Measurements from ENCODE around the gene TNIP1.

Gene TNIP1

GRCh38 chr5:151071848-151072629 is 8.8 kb downstream of the TNIP1 start:
- H3K27ac ChIP-seq (ENCODE audit: low read depth, low read length): no peak overlapping the region
- no peak overlapping the region for H3K4me3 ChIP-seq (ENCODE audit: low read depth in 1 of 2, low read length in 2 of 2)
- no peaks in the 10 kb centered on the region for H3K27me3 ChIP-seq (ENCODE audit: control insufficient read depth in 1 of 2, insufficient read depth in 2 of 2, low read length in 2 of 2)
- H3K9me3 ChIP-seq (ENCODE audit: low read length): no peaks in the 10 kb centered on the region
- H3K4me1 ChIP-seq (ENCODE audit: insufficient read depth, low read length): peaks cover 29% of the 10 kb centered on the region
- no peak overlapping the region for H3K9ac ChIP-seq (ENCODE audit: low read length)
- H3K36me3 ChIP-seq (ENCODE audit: insufficient read depth, low read length): no peaks in the 10 kb centered on the region

- H3K9ac ChIP-seq (ENCODE audit: low read length): no peak overlapping the region
Observed at GRCh38 chr5:151071021-151071420, 9.8 kb downstream of the TNIP1 start.

GRCh38 chr5:151070449-151070848 is 10.4 kb downstream of the TNIP1 start:
- H3K27me3 ChIP-seq (ENCODE audit: control insufficient read depth in 1 of 2, insufficient read depth in 2 of 2, low read length in 2 of 2): no peaks in the 10 kb centered on the region
- H3K9me3 ChIP-seq (ENCODE audit: low read length): no peaks in the 10 kb centered on the region
- H3K27ac ChIP-seq (ENCODE audit: low read depth, low read length): no peak overlapping the region

More at GRCh38 chr5:151071021-151071420, 9.8 kb downstream of the TNIP1 start:
- Histone ChIP-seq H3K9me3 (ENCODE audit: low read length) (no peaks in the 10 kb centered on the region), H3K4me3 (ENCODE audit: low read depth in 1 of 2, low read length in 2 of 2) (no peak overlapping the region), H3K27me3 (ENCODE audit: control insufficient read depth in 1 of 2, insufficient read depth in 2 of 2, low read length in 2 of 2) (no peaks in the 10 kb centered on the region), H3K36me3 (ENCODE audit: insufficient read depth, low read length) (no peaks in the 10 kb centered on the region), H3K4me1 (ENCODE audit: insufficient read depth, low read length) (peaks cover 35% of the 10 kb centered on the region), H3K27ac (ENCODE audit: low read depth, low read length) (no peak overlapping the region)

GRCh38 chr5:151068433-151069197 is 12.2 kb downstream of the TNIP1 start:
- H3K4me1 ChIP-seq (ENCODE audit: insufficient read depth, low read length): peaks cover 52% of the 10 kb centered on the region
- H3K27me3 ChIP-seq (ENCODE audit: control insufficient read depth in 1 of 2, insufficient read depth in 2 of 2, low read length in 2 of 2): no peaks in the 10 kb centered on the region
- H3K9ac ChIP-seq (ENCODE audit: low read length): no peak overlapping the region
- no peak overlapping the region for H3K4me3 ChIP-seq (ENCODE audit: low read depth in 1 of 2, low read length in 2 of 2)
- H3K36me3 ChIP-seq (ENCODE audit: insufficient read depth, low read length): no peaks in the 10 kb centered on the region
- H3K27ac ChIP-seq (ENCODE audit: low read depth, low read length): peak overlapping the region; percentile 67
- no peaks in the 10 kb centered on the region for H3K9me3 ChIP-seq (ENCODE audit: low read length)

More at GRCh38 chr5:151070449-151070848, 10.4 kb downstream of the TNIP1 start:
- peaks cover 38% of the 10 kb centered on the region for H3K4me1 ChIP-seq (ENCODE audit: insufficient read depth, low read length)
- H3K36me3 ChIP-seq (ENCODE audit: insufficient read depth, low read length): no peaks in the 10 kb centered on the region
- H3K4me3 ChIP-seq (ENCODE audit: low read depth in 1 of 2, low read length in 2 of 2): no peak overlapping the region
- H3K9ac ChIP-seq (ENCODE audit: low read length): no peak overlapping the region

GRCh38 chr5:151067632-151068432 is 13.0 kb downstream of the TNIP1 start:
- Histone ChIP-seq H3K4me1 (ENCODE audit: insufficient read depth, low read length) (peaks cover 60% of the 10 kb centered on the region), H3K4me3 (ENCODE audit: low read depth in 1 of 2, low read length in 2 of 2) (no peak overlapping the region), H3K27ac (ENCODE audit: low read depth, low read length) (peak overlapping the region; percentile 67), H3K36me3 (ENCODE audit: insufficient read depth, low read length) (no peaks in the 10 kb centered on the region), H3K27me3 (ENCODE audit: control insufficient read depth in 1 of 2, insufficient read depth in 2 of 2, low read length in 2 of 2) (no peaks in the 10 kb centered on the region), H3K9me3 (ENCODE audit: low read length) (no peaks in the 10 kb centered on the region), H3K9ac (ENCODE audit: low read length) (no peak overlapping the region)

GRCh38 chr5:151066920-151067319 is 13.9 kb downstream of the TNIP1 start:
- no peak overlapping the region for H3K27ac ChIP-seq (ENCODE audit: low read depth, low read length)
- no peaks in the 10 kb centered on the region for H3K27me3 ChIP-seq (ENCODE audit: control insufficient read depth in 1 of 2, insufficient read depth in 2 of 2, low read length in 2 of 2)
- peaks cover 8% of the 10 kb centered on the region for H3K36me3 ChIP-seq (ENCODE audit: insufficient read depth, low read length)
- no peaks in the 10 kb centered on the region for H3K9me3 ChIP-seq (ENCODE audit: low read length)
- no peak overlapping the region for H3K4me3 ChIP-seq (ENCODE audit: low read depth in 1 of 2, low read length in 2 of 2)
- H3K4me1 ChIP-seq (ENCODE audit: insufficient read depth, low read length): peaks cover 69% of the 10 kb centered on the region
- no peak overlapping the region for H3K9ac ChIP-seq (ENCODE audit: low read length)

GRCh38 chr5:151065609-151066008 is 15.2 kb downstream of the TNIP1 start:
- H3K9ac ChIP-seq (ENCODE audit: low read length): no peak overlapping the region
- no peak overlapping the region for H3K4me3 ChIP-seq (ENCODE audit: low read depth in 1 of 2, low read length in 2 of 2)
- no peaks in the 10 kb centered on the region for H3K27me3 ChIP-seq (ENCODE audit: control insufficient read depth in 1 of 2, insufficient read depth in 2 of 2, low read length in 2 of 2)
- H3K36me3 ChIP-seq (ENCODE audit: insufficient read depth, low read length): peaks cover 18% of the 10 kb centered on the region
- H3K27ac ChIP-seq (ENCODE audit: low read depth, low read length): no peak overlapping the region
- H3K9me3 ChIP-seq (ENCODE audit: low read length): no peaks in the 10 kb centered on the region
- H3K4me1 ChIP-seq (ENCODE audit: insufficient read depth, low read length): peaks cover 66% of the 10 kb centered on the region

GRCh38 chr5:151064916-151065499 is 15.8 kb downstream of the TNIP1 start:
- Histone ChIP-seq H3K9me3 (ENCODE audit: low read length) (no peaks in the 10 kb centered on the region), H3K9ac (ENCODE audit: low read length) (no peak overlapping the region), H3K4me3 (ENCODE audit: low read depth in 1 of 2, low read length in 2 of 2) (no peak overlapping the region), H3K36me3 (ENCODE audit: insufficient read depth, low read length) (peaks cover 18% of the 10 kb centered on the region), H3K27ac (ENCODE audit: low read depth, low read length) (no peak overlapping the region), H3K4me1 (ENCODE audit: insufficient read depth, low read length) (peaks cover 70% of the 10 kb centered on the region), H3K27me3 (ENCODE audit: control insufficient read depth in 1 of 2, insufficient read depth in 2 of 2, low read length in 2 of 2) (no peaks in the 10 kb centered on the region)

GRCh38 chr5:151063142-151063989 is 17.5 kb downstream of the TNIP1 start:
- no peak overlapping the region for H3K9ac ChIP-seq (ENCODE audit: low read length)
- H3K9me3 ChIP-seq (ENCODE audit: low read length): no peaks in the 10 kb centered on the region
- peaks cover 31% of the 10 kb centered on the region for H3K36me3 ChIP-seq (ENCODE audit: insufficient read depth, low read length)
- H3K27ac ChIP-seq (ENCODE audit: low read depth, low read length): peak overlapping the region; percentile 61
- no peaks in the 10 kb centered on the region for H3K27me3 ChIP-seq (ENCODE audit: control insufficient read depth in 1 of 2, insufficient read depth in 2 of 2, low read length in 2 of 2)
- H3K4me3 ChIP-seq (ENCODE audit: low read depth in 1 of 2, low read length in 2 of 2): peak overlapping the region in 1 of 2 donors; percentile 12
- H3K4me1 ChIP-seq (ENCODE audit: insufficient read depth, low read length): peaks cover 66% of the 10 kb centered on the region

- Histone ChIP-seq H3K9me3 (ENCODE audit: low read length) (no peaks in the 10 kb centered on the region), H3K9ac (ENCODE audit: low read length) (no peak overlapping the region), H3K36me3 (ENCODE audit: insufficient read depth, low read length) (peaks cover 33% of the 10 kb centered on the region), H3K4me1 (ENCODE audit: insufficient read depth, low read length) (peaks cover 64% of the 10 kb centered on the region), H3K27me3 (ENCODE audit: control insufficient read depth in 1 of 2, insufficient read depth in 2 of 2, low read length in 2 of 2) (no peaks in the 10 kb centered on the region), H3K4me3 (ENCODE audit: low read depth in 1 of 2, low read length in 2 of 2) (no peak overlapping the region), H3K27ac (ENCODE audit: low read depth, low read length) (no peak overlapping the region)
Observed at GRCh38 chr5:151062405-151063141, 18.3 kb downstream of the TNIP1 start.
